Activated CD4-positive, alpha-beta T cell treated with anti-CD3 and anti-CD28 coated beads, Interleukin-2, amount 10 ng/mL, durations not matched to agents 7 days and 5 days (primary cell): ENCODE results near the gene MEGF8. TPM values are rescaled to one million over a fixed set of nuclear protein-coding genes. Genes with fewer than 3 reads are reported as not detected.

ENCODE experiments used
- CTCF ChIA-PET: fragments of 350-600 bp; sonication (Branson Sonifier 250); formaldehyde crosslinking; loops from one replicate; lab custom pipeline; 2021; ENCODE audit warnings: antibody characterized with exemption; lab: Charles Lee
- POLR2A ChIA-PET: fragments of 350-600 bp; sonication (Branson Sonifier 250); formaldehyde crosslinking; loops from one replicate; lab custom pipeline; 2021; ENCODE audit warnings: antibody characterized with exemption; lab: Charles Lee
- DNase-seq: peaks from one replicate; pipeline ENCODE4 v3.0.0-alpha.2; 2020
- H3K27ac Mint-ChIP-seq: one replicate; pipeline ENCODE4 v1.8.0; 2021; ENCODE audit warnings: mild to moderate bottlenecking, moderate library complexity, mixed read lengths
- H3K27me3 Mint-ChIP-seq: one replicate; pipeline ENCODE4 v1.8.0; 2021; ENCODE audit warnings: mixed read lengths
- H3K36me3 Mint-ChIP-seq: one replicate; pipeline ENCODE4 v1.8.0; 2021; ENCODE audit warnings: low read depth, mixed read lengths
- H3K4me1 Mint-ChIP-seq: one replicate; pipeline ENCODE4 v1.8.0; 2021; ENCODE audit warnings: mixed read lengths
- H3K4me3 Mint-ChIP-seq: one replicate; pipeline ENCODE4 v1.8.0; 2021; ENCODE audit warnings: mild to moderate bottlenecking, moderate library complexity, mixed read lengths
- H3K9me3 Mint-ChIP-seq: one replicate; pipeline ENCODE4 v1.8.0; 2021; ENCODE audit warnings: mixed read lengths
- total RNA-seq, 2 experiments: library from RNA; stranded (reverse); gene quantifications; one replicate each; pipeline ENCODE4 v1.2.3, GENCODE V29; 2021

The MEGF8 gene
- total RNA-seq, 2 experiments from 2014 or later, result 3.3 to 3.7 TPM

GRCh38 chr19:42316223-42317211 is 8.9 kb upstream of the MEGF8 start:
- no peaks in the 10 kb centered on the region for H3K36me3 Mint-ChIP-seq
- H3K4me1 Mint-ChIP-seq, result peaks cover 25% of the 10 kb centered on the region
- CTCF ChIA-PET, result interaction anchor here (0.9 to 1.1 kb wide), 2 partner anchors 12 to 14 kb away, joined by 3 read pairs; partner anchors contain the start of genes PAFAH1B3 and PRR19
- H3K9me3 Mint-ChIP-seq, result no peaks in the 10 kb centered on the region
- POLR2A ChIA-PET, result no interaction called here
- DNase-seq, result no peak
- no peak overlapping the region for H3K4me3 Mint-ChIP-seq
- H3K27me3 Mint-ChIP-seq, result peaks cover 36% of the 10 kb centered on the region
- no peak overlapping the region for H3K27ac Mint-ChIP-seq

- ChIA-PET POLR2A (no interaction called here), CTCF (no interaction called here)
- Mint-ChIP-seq H3K27me3 (peaks cover 34% of the 10 kb centered on the region), H3K4me1 (peaks cover 22% of the 10 kb centered on the region), H3K4me3 (no peak overlapping the region), H3K27ac (no peak overlapping the region), H3K36me3 (no peaks in the 10 kb centered on the region), H3K9me3 (no peaks in the 10 kb centered on the region)
- no peak for DNase-seq
Observed at GRCh38 chr19:42317535-42317934, 7.9 kb upstream of the MEGF8 start.

- H3K36me3 Mint-ChIP-seq, result no peaks in the 10 kb centered on the region
- peaks cover 24% of the 10 kb centered on the region for H3K27me3 Mint-ChIP-seq
- H3K27ac Mint-ChIP-seq, result no peak overlapping the region
- DNase-seq, result no peak
- H3K9me3 Mint-ChIP-seq, result no peaks in the 10 kb centered on the region
- ChIA-PET POLR2A (no interaction called here), CTCF (interaction anchor here (0.9 to 1.5 kb wide), 2 partner anchors 119 to 195 kb away, joined by 3 read pairs; no protein-coding TSS in a partner anchor)
- peaks cover 23% of the 10 kb centered on the region for H3K4me1 Mint-ChIP-seq
- H3K4me3 Mint-ChIP-seq, result no peak overlapping the region
Observed at GRCh38 chr19:42322305-42322704, 3.1 kb upstream of the MEGF8 start.

- POLR2A ChIA-PET, result no interaction called here
- CTCF ChIA-PET, result interaction anchor here (1.2 to 1.5 kb wide), 2 partner anchors 13 to 197 kb away, joined by 3 read pairs; no protein-coding TSS in a partner anchor
- H3K27ac Mint-ChIP-seq, result no peak overlapping the region
- peaks cover 19% of the 10 kb centered on the region for H3K4me1 Mint-ChIP-seq
- peaks cover 24% of the 10 kb centered on the region for H3K27me3 Mint-ChIP-seq
- no peak for DNase-seq
- no peaks in the 10 kb centered on the region for H3K9me3 Mint-ChIP-seq
- H3K4me3 Mint-ChIP-seq, result no peak overlapping the region
- no peaks in the 10 kb centered on the region for H3K36me3 Mint-ChIP-seq
Observed at GRCh38 chr19:42323473-42323851, 2.0 kb upstream of the MEGF8 start.

- Mint-ChIP-seq H3K36me3 (no peaks in the 10 kb centered on the region), H3K4me3 (no peak overlapping the region), H3K4me1 (peaks cover 19% of the 10 kb centered on the region), H3K9me3 (no peaks in the 10 kb centered on the region), H3K27me3 (peaks cover 24% of the 10 kb centered on the region), H3K27ac (no peak overlapping the region)
- ChIA-PET POLR2A (no interaction called here), CTCF (interaction anchor here (1.2 kb wide), 1 partner anchor 13 kb away, joined by 3 read pairs; no protein-coding TSS in a partner anchor)
- no peak for DNase-seq
Observed at GRCh38 chr19:42323852-42324654, 1.4 kb upstream of the MEGF8 start.

GRCh38 chr19:42324655-42325307 is 654 bp upstream of the MEGF8 start:
- ChIA-PET POLR2A (no interaction called here), CTCF (no interaction called here)
- Mint-ChIP-seq H3K9me3 (no peaks in the 10 kb centered on the region), H3K4me1 (peaks cover 19% of the 10 kb centered on the region), H3K27me3 (peaks cover 24% of the 10 kb centered on the region), H3K4me3 (peak overlapping the region; percentile 89), H3K27ac (peak overlapping the region; percentile 84), H3K36me3 (no peaks in the 10 kb centered on the region)
- no peak for DNase-seq

GRCh38 chr19:42325896-42326771 is 699 bp downstream of the MEGF8 start:
- H3K27ac Mint-ChIP-seq, result peak overlapping the region; percentile 84
- peaks cover 22% of the 10 kb centered on the region for H3K27me3 Mint-ChIP-seq
- CTCF ChIA-PET, result interaction anchor here (1.4 kb wide), 1 partner anchor 18 kb away, joined by 3 read pairs; no protein-coding TSS in a partner anchor
- H3K4me3 Mint-ChIP-seq, result peak overlapping the region; percentile 89
- H3K4me1 Mint-ChIP-seq, result peaks cover 19% of the 10 kb centered on the region
- POLR2A ChIA-PET, result no interaction called here
- no peaks in the 10 kb centered on the region for H3K9me3 Mint-ChIP-seq
- peak; percentile 28 for DNase-seq
- H3K36me3 Mint-ChIP-seq, result no peaks in the 10 kb centered on the region

- Mint-ChIP-seq H3K27ac (no peak overlapping the region), H3K9me3 (no peaks in the 10 kb centered on the region), H3K4me3 (peak overlapping the region; percentile 89), H3K4me1 (peaks cover 19% of the 10 kb centered on the region), H3K27me3 (peaks cover 22% of the 10 kb centered on the region), H3K36me3 (no peaks in the 10 kb centered on the region)
- ChIA-PET CTCF (interaction anchor here (1.4 kb wide), 1 partner anchor 17 kb away, joined by 3 read pairs; no protein-coding TSS in a partner anchor), POLR2A (no interaction called here)
- DNase-seq, result no peak
Observed at GRCh38 chr19:42326969-42327368, 1.5 kb downstream of the MEGF8 start.

- DNase-seq, result no peak
- Mint-ChIP-seq H3K4me1 (peaks cover 19% of the 10 kb centered on the region), H3K27me3 (peaks cover 18% of the 10 kb centered on the region), H3K27ac (no peak overlapping the region), H3K9me3 (no peaks in the 10 kb centered on the region), H3K36me3 (no peaks in the 10 kb centered on the region), H3K4me3 (no peak overlapping the region)
- ChIA-PET CTCF (interaction anchor here (0.6 to 1.4 kb wide), 4 partner anchors 12 to 34 kb away, joined by 3 to 4 read pairs (median 3); no protein-coding TSS in a partner anchor), POLR2A (no interaction called here)
Observed at GRCh38 chr19:42327381-42327780, 1.9 kb downstream of the MEGF8 start.

GRCh38 chr19:42328106-42328505 is 2.7 kb downstream of the MEGF8 start:
- no peak for DNase-seq
- peaks cover 19% of the 10 kb centered on the region for H3K4me1 Mint-ChIP-seq
- CTCF ChIA-PET, result interaction anchor here (0.6 to 1.0 kb wide), 3 partner anchors 12 to 35 kb away, joined by 3 to 4 read pairs (median 3); no protein-coding TSS in a partner anchor
- H3K27ac Mint-ChIP-seq, result no peak overlapping the region
- H3K36me3 Mint-ChIP-seq, result no peaks in the 10 kb centered on the region
- H3K4me3 Mint-ChIP-seq, result no peak overlapping the region
- H3K27me3 Mint-ChIP-seq, result peaks cover 12% of the 10 kb centered on the region
- no peaks in the 10 kb centered on the region for H3K9me3 Mint-ChIP-seq
- POLR2A ChIA-PET, result no interaction called here

- CTCF ChIA-PET, result interaction anchor here (0.8 kb wide), 1 partner anchor 146 kb away, joined by 3 read pairs; no protein-coding TSS in a partner anchor
- peaks cover 19% of the 10 kb centered on the region for H3K4me1 Mint-ChIP-seq
- H3K9me3 Mint-ChIP-seq, result no peaks in the 10 kb centered on the region
- no peak overlapping the region for H3K4me3 Mint-ChIP-seq
- no peak for DNase-seq
- POLR2A ChIA-PET, result no interaction called here
- no peaks in the 10 kb centered on the region for H3K36me3 Mint-ChIP-seq
- peaks cover 7% of the 10 kb centered on the region for H3K27me3 Mint-ChIP-seq
- no peak overlapping the region for H3K27ac Mint-ChIP-seq
Observed at GRCh38 chr19:42328854-42329253, 3.4 kb downstream of the MEGF8 start.
